ENCODE results near the gene RPE.

- 0 out of 2 replicates have a peak, but pooled peaks have one; percentile 13 for TF ChIP-seq CTCF (tag by site-specific recombination; IDR thresholded peaks at IDR 0.05)
- TF ChIP-seq ZNF157 (tag by site-specific recombination; IDR thresholded peaks at IDR 0.05) = no peak
- TF ChIP-seq ZBTB49 (tag by site-specific recombination; IDR thresholded peaks at IDR 0.05; ENCODE audit: low read depth) = no peak
- no peak for TF ChIP-seq BCL11A (tag by site-specific recombination; IDR thresholded peaks at IDR 0.05; ENCODE audit: low read depth)
- no peak for TF ChIP-seq ZNF416 (tag by site-specific recombination; IDR thresholded peaks at IDR 0.05)
- no peak for TF ChIP-seq ZNF292 (tag by site-specific recombination; IDR thresholded peaks at IDR 0.05; ENCODE audit: borderline replicate concordance, low read depth)
- TF ChIP-seq ZNF140 (tag by site-specific recombination; IDR thresholded peaks at IDR 0.05) = no peak
- no peak for TF ChIP-seq ZNF645 (tag by site-specific recombination; IDR thresholded peaks at IDR 0.05)
Observed at GRCh38 chr2:209977386-209978239, 24.8 kb upstream of the RPE start.
